Transverse colon (tissue), 3 donors: Measurements from ENCODE around the gene JAK2.

Source experiments
- EP300 ChIP-seq: sonication (generic); formaldehyde crosslinking; IDR thresholded peaks from one replicate; pipeline ENCODE4 v1.6.1; 2017; ENCODE audit warnings: antibody characterized with exemption, low read depth
- POLR2A ChIP-seq: fragments of 450-650 bp; IDR thresholded peaks from one replicate; pipeline ENCODE4 v1.6.1; 2016; ENCODE audit warnings: antibody characterized with exemption, mild to moderate bottlenecking, moderate library complexity
- TF ChIP-seq, protein P1 (sequence below), 5 experiments: fragments of 200-600 bp in 3 of 5; fragments of 450-650 bp in 2 of 5; sonication (generic) in 3 of 5; IDR thresholded peaks; 1 replicate in 2 of 5; 2 replicates in 3 of 5; pipeline ENCODE4 v1.5.1; 2016 to 2017; ENCODE audit warnings: antibody characterized with exemption in 5 of 5, inconsistent platforms in 3 of 5, mild to moderate bottlenecking in 2 of 5, moderate library complexity in 1 of 5

DNA sequence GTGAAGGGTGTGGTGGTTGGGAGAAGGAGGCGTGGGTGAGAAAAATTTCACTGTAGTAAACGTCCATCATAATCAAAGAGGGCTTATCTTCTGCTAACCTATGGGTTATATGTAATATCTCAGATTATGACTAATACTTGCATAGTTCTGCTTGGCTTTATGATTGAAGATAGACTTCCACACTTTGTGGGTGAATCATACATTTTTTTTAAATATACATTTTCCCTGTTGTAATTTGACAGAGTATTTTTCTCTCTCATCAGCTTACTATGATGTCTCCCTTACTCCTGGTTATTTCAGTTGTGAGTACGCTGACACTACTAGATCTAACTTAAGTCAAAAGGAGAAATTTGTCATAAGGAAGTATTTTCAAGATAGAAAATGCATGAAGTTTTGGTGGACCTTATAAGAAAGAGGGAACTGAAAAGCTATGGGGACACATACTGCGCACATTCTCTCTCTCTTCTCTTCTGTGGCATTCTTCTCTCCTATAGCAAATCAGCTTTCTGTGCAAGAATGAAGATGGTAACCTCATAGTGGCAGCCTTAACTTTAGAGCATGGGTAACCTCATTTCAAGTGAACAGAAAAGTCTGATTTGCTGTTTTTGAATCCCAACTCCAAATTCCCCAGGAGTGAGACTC is 4.9 kb upstream of the JAK2 start:
- TF ChIP-seq, protein P1, sequence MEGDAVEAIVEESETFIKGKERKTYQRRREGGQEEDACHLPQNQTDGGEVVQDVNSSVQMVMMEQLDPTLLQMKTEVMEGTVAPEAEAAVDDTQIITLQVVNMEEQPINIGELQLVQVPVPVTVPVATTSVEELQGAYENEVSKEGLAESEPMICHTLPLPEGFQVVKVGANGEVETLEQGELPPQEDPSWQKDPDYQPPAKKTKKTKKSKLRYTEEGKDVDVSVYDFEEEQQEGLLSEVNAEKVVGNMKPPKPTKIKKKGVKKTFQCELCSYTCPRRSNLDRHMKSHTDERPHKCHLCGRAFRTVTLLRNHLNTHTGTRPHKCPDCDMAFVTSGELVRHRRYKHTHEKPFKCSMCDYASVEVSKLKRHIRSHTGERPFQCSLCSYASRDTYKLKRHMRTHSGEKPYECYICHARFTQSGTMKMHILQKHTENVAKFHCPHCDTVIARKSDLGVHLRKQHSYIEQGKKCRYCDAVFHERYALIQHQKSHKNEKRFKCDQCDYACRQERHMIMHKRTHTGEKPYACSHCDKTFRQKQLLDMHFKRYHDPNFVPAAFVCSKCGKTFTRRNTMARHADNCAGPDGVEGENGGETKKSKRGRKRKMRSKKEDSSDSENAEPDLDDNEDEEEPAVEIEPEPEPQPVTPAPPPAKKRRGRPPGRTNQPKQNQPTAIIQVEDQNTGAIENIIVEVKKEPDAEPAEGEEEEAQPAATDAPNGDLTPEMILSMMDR (IDR thresholded peaks at IDR 0.05) = no peak
- TF ChIP-seq POLR2A (no peak), EP300 (no peak)
